GF-D8 (cell line): ENCODE measurements around the gene PNPT1.

Experiments used
- DNase-seq: peaks from one replicate; lab custom pipeline; 2025; lab: John Stamatoyannopoulos, UW

The PNPT1 gene

GRCh38 chr2:55668956-55669355, 24.7 kb downstream of the PNPT1 start:
- DNase-seq = no peak

DNA sequence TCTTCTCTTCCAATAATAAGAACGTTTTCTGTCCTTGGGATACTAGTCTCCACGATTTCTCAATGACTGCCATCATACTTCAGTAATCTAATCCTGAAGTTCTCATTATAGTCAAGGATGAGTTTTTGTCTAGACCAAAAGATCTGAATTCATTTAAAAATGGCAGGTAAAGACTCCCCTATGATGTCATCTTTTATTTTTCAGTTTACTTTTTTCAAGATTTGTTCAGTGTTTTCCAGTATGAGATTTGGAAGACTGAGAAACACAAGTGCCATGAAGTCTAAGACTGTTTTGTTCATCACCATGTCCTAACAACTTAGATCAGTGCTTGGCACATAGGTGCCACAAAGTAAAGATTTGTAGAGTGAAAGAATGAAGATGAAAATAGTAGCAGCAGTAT, 40.4 kb downstream of the PNPT1 start:
- no peak for DNase-seq

DNA sequence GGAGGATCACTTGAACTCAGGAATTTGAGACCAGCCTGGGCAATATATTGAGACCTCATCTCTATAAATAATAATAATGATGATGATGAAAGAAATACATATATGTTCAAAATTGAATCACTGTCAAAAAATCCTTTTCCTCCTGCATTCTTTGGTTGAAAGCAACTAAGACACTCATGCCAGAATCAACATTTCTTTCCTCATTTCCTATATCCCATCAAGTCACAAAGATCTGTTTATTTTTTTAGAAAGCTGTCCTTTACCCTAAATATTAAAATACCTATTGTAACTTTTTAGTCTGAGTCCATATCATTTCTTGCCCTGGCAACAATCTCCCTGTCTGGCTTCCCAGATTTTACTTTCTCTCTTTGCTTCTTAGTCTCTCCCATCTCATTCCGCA, 44.4 kb downstream of the PNPT1 start:
- no peak for DNase-seq

DNA sequence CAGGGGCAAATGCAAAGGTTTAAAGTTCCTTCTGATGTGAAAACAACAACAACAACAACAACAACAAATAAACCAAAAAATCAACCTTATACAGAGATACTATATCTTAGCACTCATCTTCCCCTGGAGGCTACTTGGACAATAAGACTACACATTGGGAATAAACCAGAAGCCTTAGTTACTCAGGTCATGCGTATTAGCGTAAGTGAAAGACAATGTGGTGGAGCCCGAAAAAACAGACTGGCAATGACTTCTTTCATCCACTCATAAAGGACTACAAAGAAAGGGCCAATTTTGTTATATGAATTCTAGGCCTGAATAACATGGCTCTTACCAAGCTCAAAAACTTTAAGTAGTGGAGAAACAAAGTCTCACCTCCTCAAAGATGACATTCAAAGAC, 56.8 kb downstream of the PNPT1 start:
- no peak for DNase-seq

GRCh38 chr2:55628931-55629330, 64.7 kb downstream of the PNPT1 start:
- DNase-seq = no peak

DNA sequence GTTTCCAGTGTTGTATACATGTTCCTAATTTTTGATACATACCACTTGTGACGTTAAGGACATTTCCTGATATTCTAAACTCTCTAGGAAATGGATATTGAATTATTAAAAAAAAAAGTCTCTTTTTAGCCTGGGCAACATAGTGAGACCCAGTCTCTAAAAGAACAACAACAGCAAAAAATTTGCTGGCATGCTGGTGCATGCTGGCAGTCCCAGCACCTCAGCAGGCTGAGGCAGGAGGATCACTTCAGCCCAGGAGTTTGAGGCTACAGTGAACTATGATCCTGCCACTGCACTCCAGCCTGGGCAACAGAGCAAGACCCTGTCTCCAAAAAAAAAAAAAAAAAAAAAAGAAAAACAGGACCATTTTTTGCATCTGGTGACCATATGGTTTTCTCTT, 65.7 kb downstream of the PNPT1 start:
- DNase-seq = no peak

GRCh38 chr2:55621802-55622201, 71.8 kb downstream of the PNPT1 start:
- DNase-seq = no peak

DNA sequence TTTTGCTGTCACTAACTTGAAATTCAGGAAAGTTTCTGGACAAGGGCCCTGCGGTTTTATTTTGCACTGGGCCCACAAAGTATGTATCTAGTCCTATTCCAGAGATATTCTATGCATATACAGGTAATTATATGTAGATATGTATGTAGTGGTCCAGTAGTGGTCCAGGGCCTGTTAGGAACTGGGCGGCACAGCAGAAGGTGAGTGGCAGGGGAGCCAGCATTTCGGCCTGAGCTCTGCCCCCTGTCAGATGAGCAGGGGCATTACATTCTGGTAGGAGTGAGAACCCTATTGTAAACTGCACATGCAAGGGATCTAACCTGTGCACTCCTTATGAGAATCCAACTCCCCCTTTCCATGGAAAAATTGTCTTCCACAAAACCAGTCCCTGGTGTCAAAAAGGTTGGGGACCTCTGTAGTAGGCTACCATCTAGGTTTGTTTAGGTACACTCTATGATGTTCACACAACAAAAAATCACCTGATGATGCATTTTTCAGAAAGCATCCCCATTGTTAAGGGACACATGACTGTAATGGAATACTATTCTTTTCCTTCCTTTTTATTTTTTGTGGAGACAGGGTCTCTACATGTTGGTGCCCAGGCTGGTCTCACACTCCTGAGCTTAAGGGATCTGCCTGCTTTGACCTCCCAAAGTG, 73.4 kb downstream of the PNPT1 start:
- DNase-seq = no peak

DNA sequence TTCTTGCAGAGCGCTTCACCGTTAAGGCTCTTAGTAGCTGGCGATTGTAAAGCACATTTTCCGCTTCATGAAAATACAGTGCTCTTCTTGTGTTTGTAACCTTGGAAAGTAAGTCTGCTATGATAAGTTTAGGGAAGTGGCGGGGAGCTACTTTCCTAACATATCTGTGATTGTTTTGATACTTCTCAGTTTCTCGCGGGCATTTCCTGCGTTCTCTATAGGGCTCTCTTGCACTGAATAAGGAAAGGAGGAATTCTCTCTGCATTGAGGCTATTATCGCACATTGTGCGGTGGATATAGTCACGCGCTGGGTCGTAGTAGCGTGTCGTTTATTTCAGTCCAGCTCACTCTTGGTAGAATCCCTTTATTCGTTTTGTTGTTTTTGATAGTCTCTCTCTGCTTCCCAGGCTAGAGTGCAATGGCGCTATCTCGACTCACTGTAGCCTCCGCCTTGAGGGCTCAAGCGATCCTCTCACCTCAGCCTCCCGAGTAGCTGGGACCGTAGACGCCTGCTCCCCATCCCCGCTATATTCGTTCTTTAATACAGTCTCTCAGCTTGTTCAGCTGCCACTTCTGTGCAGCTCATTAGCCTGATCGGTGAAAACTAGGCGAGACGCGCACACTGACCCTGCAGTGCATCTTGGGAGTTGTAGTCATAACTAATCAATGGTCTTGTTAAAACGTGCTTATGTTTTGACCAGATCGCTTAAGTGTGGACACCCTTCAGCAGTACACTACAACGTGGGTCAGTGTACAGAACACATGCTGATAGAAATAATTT, 75.2 kb downstream of the PNPT1 start:
- DNase-seq = no peak

GRCh38 chr2:55618025-55618274, 75.7 kb downstream of the PNPT1 start:
- DNase-seq = no peak

GRCh38 chr2:55617175-55618024, 76.2 kb downstream of the PNPT1 start, which contains the start of gene PPP4R3B:
Gene PPP4R3B (minus strand): TSS chr2:55617622. CDS start chr2:55617285, 337 bp downstream.
- DNase-seq = peak; percentile 98

DNA sequence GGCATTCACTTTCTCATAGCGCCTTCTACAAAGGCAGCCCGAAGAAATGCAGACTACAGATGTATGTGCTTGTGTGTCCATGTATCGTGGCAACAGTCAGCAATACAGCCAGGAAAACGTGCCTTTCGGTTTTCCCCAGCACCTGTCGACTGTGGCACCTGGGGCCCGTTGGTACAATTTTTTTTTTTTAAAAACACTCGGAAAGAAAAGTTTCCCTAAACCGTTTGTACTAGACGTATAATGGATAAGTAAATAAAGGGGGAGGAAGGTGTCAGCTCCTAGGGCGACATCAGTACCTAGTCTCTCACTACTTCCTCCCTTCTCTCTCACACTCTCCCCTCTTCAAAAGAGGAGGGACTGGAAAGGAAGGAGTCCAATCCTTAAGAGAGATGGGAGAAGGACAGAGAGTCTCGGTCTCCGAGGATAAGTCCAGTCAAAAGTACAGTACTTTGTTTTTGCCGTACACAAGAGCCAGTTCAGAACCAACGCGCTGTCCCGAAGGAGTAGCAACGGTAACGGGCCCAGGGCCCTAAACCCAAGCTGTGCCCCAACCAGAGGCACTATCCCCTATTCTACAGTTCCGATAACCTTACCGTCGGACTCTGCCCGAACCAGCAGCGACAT, 77.0 kb downstream of the PNPT1 start:
- DNase-seq = peak; percentile 51

DNA sequence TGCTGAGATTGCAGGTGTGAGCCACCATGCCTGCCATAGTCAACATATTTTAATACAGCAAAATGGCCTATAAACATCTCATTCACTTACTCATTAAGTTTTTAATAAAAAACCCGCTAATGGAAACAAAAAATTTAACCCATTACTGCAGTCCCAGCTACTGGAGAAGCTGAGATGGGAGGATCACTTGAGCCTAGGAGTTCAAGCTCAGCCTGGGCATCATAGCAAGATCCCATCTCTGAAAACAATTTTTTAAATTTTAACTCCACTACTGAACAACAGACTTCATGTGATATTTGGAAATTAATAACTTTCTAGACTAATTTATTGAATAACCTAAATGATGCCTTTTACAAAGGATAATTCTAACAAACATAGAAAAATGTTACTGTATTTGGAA, 81.6 kb downstream of the PNPT1 start:
- no peak for DNase-seq

- DNase-seq = no peak
Measured at GRCh38 chr2:55610954-55611743, 82.5 kb downstream of the PNPT1 start.

DNA sequence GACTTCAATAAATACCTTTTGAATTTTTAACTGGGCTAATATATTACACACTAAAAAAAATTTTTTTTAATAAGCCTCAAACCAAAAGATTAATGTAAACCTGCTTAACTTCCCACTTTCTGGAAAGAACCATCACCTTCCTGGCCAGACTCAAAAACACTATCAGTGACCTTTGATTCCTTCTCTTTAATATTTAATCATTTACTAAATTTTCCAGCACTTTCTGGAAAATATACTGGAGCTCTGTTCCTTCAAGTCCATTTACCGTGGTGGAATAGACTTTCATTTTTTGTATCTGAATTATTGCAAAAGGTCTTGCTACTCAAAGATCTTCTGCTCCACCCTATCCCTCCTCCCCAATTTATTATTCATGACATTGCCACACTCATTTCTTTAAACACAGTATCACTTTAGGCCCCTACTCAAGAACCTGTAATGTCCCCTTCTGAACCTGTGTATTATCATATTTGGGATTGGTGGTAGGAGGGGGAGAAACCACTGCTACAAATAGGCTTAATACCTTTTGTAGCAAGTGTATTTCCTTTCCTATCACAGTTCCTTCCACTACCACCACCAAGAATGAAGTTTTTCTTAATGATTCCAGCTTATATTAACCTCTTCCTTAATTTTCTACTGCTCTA, 83.6 kb downstream of the PNPT1 start:
- no peak for DNase-seq

DNA sequence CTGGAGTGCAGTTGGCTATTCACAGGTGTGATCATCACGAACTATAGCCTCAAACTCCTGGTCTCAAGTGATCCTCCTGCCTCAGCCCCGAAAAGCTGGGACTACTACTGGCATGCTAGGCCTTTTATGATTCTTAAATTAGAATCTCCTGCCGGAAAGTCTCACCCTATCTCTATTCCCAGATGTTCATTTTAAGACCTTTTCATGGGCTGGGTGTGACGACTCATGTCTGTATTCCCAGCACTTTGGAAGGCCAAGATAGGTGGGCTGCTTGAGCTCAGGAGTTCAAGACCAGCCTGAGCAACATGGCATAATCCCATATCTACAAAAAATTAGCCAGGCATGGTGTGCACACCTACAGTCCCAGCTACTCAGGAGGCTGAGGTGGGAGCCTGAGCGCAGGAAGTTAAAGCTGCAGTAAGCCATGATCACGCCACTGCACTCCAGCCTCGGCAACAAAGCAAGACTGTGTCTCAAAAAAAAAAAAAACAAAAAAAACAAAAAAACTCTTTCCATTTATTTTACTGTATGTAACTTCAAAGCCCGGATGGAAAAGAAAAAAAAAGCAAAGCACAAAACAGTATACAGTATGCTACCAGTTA, 84.3 kb downstream of the PNPT1 start:
- DNase-seq = no peak

DNA sequence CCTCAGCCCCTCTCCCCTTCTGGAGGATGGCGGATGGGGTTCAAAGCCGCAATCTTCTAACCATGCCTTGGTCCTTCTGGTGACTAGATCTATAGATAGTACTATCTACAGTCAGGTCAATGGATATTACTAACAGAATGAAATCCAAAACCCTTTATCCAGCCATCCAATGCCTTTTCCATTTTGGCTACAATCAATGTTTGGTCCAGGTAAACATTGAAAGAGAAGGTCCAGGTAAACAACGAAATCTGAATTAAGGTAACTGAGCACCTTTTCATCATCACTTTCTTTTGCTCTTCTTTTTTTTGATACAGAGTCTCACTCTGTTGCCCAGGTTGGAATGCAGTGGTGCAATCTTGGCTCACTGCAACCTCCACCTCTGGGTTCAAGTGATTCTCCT, 85.9 kb downstream of the PNPT1 start:
- no peak for DNase-seq

DNA sequence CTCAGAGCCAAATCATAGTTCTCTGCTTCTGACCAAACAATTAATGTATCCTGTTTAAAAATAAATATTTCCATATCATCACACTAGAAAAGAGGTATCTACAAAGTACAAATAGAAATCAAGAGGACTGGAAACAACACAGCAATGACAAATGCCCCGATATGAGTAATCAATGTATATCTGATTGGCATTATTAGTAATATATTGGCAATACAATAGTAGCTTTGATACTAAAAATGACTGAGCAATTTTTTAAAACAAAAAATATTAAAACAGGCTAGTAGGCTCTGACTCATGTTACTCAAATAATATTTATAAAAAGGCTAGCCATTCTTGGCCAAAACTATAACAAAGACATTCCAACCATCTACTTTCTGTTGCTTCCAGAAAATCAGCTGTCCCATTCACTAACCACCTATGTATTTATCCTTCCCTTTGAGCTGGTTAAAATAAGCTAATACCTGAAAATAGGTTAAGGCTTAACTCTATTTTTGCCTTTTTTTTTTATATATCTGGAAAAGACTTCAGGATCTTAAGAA, 89.5 kb downstream of the PNPT1 start:
- DNase-seq = no peak

GRCh38 chr2:55601849-55602248, 91.8 kb downstream of the PNPT1 start:
- no peak for DNase-seq

GRCh38 chr2:55598056-55598795, 95.4 kb downstream of the PNPT1 start:
- no peak for DNase-seq
